T-cell (primary cell): ENCODE data around the gene A1CF. TPM values are rescaled to one million over a fixed set of nuclear protein-coding genes. Genes with fewer than 3 reads are reported as not detected.

Experiments used
- ATAC-seq, 4 experiments: fragments of 200-7000 bp in 3 of 4; fragments of 150-1000 bp in 1 of 4; cut with Tn5 transposase; replicated peaks in 1 of 4; 1 replicate in 3 of 4; 2 replicates in 1 of 4; pipeline ENCODE4 v1.10.0; 2021; ENCODE audit warnings: moderate library complexity in 3 of 4, mild to moderate bottlenecking in 2 of 4, moderate number of reproducible peaks in 1 of 4
- CTCF ChIA-PET, 2 donors: fragments of 300-600 bp; sonication (Branson Sonifier 250); formaldehyde crosslinking; loops; one replicate each; lab custom pipeline; 2022; ENCODE audit warnings: antibody characterized with exemption in 2 of 2; lab: Charles Lee
- POLR2A ChIA-PET, 2 donors: fragments of 300-600 bp; sonication (Branson Sonifier 250); formaldehyde crosslinking; loops; one replicate each; lab custom pipeline; 2022; ENCODE audit warnings: antibody characterized with exemption in 2 of 2; lab: Charles Lee
- DNase-seq, 35 experiments: peaks; one replicate each; pipeline versions ENCODE4 v3.0.0 to v3.0.0-alpha.2; 2013 to 2023
- H3K27ac ChIP-seq: one replicate; pipeline ENCODE4 v1.5.1; 2013; ENCODE audit warnings: low read length
- H3K27me3 ChIP-seq, 2 experiments: replicated peaks in 1 of 2; 1 replicate in 1 of 2; 2 replicates in 1 of 2; pipeline versions ENCODE4 v1.6.1 to v1.7.0; 2013; ENCODE audit warnings: low read length in 1 of 2, mixed read lengths in 1 of 2; ENCODE audit not compliant: control insufficient read depth in 2 of 2, insufficient read depth in 2 of 2; ENCODE audit errors: extremely low read depth in 1 of 2
- H3K36me3 ChIP-seq, 2 donors: 1 replicate in 1 of 2; 2 replicates in 1 of 2; pipeline versions ENCODE4 v1.6.1 to v1.7.0; 2013; ENCODE audit warnings: low read length in 1 of 2; ENCODE audit not compliant: control insufficient read depth in 2 of 2, insufficient read depth in 1 of 2; ENCODE audit errors: extremely low read depth in 1 of 2
- H3K4me1 ChIP-seq, 2 experiments: 1 replicate in 1 of 2; 2 replicates in 1 of 2; pipeline versions ENCODE4 v1.6.1 to v1.7.0; 2013; ENCODE audit warnings: low read length in 2 of 2, mixed read lengths in 1 of 2; ENCODE audit not compliant: insufficient read depth in 2 of 2, control insufficient read depth in 1 of 2; ENCODE audit errors: extremely low read depth in 1 of 2
- H3K4me3 ChIP-seq, 2 donors: 1 replicate in 1 of 2; 2 replicates in 1 of 2; pipeline versions ENCODE4 v1.5.1 to v1.7.0; 2013; ENCODE audit warnings: mild to moderate bottlenecking in 2 of 2, low read length in 1 of 2, moderate library complexity in 1 of 2; ENCODE audit not compliant: control insufficient read depth in 1 of 2; ENCODE audit errors: extremely low read depth in 1 of 2
- H3K9me3 ChIP-seq: 2 replicates; pipeline ENCODE4 v1.7.0; 2013
- H3K27ac Mint-ChIP-seq, 2 donors: one replicate each; pipeline ENCODE4 v1.8.0; 2020 to 2021; ENCODE audit warnings: mild to moderate bottlenecking in 2 of 2, mixed read lengths in 2 of 2
- H3K27me3 Mint-ChIP-seq, 2 donors: one replicate each; pipeline ENCODE4 v1.8.0; 2021 to 2022; ENCODE audit warnings: mixed read lengths in 2 of 2
- H3K36me3 Mint-ChIP-seq: one replicate; pipeline ENCODE4 v1.8.0; 2021; ENCODE audit warnings: mixed read lengths
- H3K4me1 Mint-ChIP-seq, 3 donors: one replicate each; pipeline ENCODE4 v1.8.0; 2020 to 2022; ENCODE audit warnings: mixed read lengths in 3 of 3, mild to moderate bottlenecking in 1 of 3
- H3K4me3 Mint-ChIP-seq, 3 donors: one replicate each; pipeline ENCODE4 v1.8.0; 2020 to 2022; ENCODE audit warnings: mild to moderate bottlenecking in 3 of 3, mixed read lengths in 3 of 3, moderate library complexity in 3 of 3
- H3K9me3 Mint-ChIP-seq, 3 donors: one replicate each; pipeline ENCODE4 v1.8.0; 2020 to 2022; ENCODE audit warnings: mixed read lengths in 3 of 3
- whole genome bisulfite sequencing: methylation state at CpG from one replicate; pipeline ENCODE4 v1.1.5; 2013; ENCODE audit warnings: missing lambda C conversion rate; ENCODE audit not compliant: insufficient coverage; 5-methylcytosine and 5-hydroxymethylcytosine counted together
- total RNA-seq, 35 experiments: library from RNA in 6 of 35; stranded (reverse) in 6 of 35; fragments of 120-200 nt in 1 of 35; gene quantifications; one replicate each; pipeline versions ENCODE4 v1.2.1 to v1.2.4 and lab custom pipeline; 2013 to 2026

Gene A1CF
- total RNA-seq, 5 donors from 2014 or later (not counting 1 experiment from before 2014, with no cell fraction given): 0.07 to 0.28 (median 0.23) TPM; not detected in 2

GRCh38 chr10:50830066-50830465, 55.4 kb downstream of the A1CF start:
- POLR2A ChIA-PET: no interaction called here
- Histone ChIP-seq H3K27me3 (no peaks in the 10 kb centered on the region), H3K4me1 (no peaks in the 10 kb centered on the region), H3K27ac (no peak overlapping the region), H3K9me3 (no peaks in the 10 kb centered on the region), H3K36me3 (no peaks in the 10 kb centered on the region), H3K4me3 (no peak overlapping the region)
- no peaks in the 10 kb centered on the region for H3K4me1 Mint-ChIP-seq
- no peaks in the 10 kb centered on the region for H3K9me3 Mint-ChIP-seq
- H3K36me3 Mint-ChIP-seq: no peaks in the 10 kb centered on the region
- ATAC-seq (no peak), DNase-seq (no peak)
- H3K4me3 Mint-ChIP-seq: no peak overlapping the region
- CTCF ChIA-PET: no interaction called here
- WGBS: no CpG with 5 or more reads among the region's 1 CpG
- no peak overlapping the region for H3K27ac Mint-ChIP-seq
- H3K27me3 Mint-ChIP-seq: peaks cover 20 to 32% of the 10 kb centered on the region in 2 donors

DNA sequence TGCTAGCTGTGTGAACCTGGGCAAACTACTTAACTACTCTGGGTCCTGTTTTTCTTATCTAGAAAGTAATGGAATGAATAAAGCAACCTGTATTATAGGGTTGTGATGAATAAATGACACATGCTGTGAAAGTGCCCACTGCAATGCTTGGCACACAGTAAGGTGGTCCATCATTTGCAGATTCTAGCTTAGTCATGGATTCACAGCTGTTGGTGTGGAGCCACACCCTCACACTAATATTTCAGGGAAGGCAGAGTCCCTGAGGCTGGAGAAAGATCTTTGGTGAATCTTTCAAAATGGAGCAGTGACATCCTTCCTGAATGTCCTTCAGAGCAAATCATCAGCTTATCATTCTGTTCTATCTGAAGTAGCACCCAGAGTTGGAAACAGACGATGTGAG, 60.6 kb downstream of the A1CF start:
- Mint-ChIP-seq H3K9me3 (no peaks in the 10 kb centered on the region), H3K27ac (no peak overlapping the region), H3K4me1 (no peaks in the 10 kb centered on the region), H3K4me3 (no peak overlapping the region), H3K27me3 (peaks cover 20 to 31% of the 10 kb centered on the region in 2 donors), H3K36me3 (no peaks in the 10 kb centered on the region)
- CTCF ChIA-PET: interaction anchor here in 1 of 2 donors (0.6 kb wide), 1 partner anchor 101 kb away, joined by 3 read pairs; no protein-coding TSS in a partner anchor
- Histone ChIP-seq H3K4me1 (no peaks in the 10 kb centered on the region), H3K4me3 (no peak overlapping the region), H3K27ac (no peak overlapping the region), H3K9me3 (no peaks in the 10 kb centered on the region), H3K27me3 (no peaks in the 10 kb centered on the region), H3K36me3 (no peaks in the 10 kb centered on the region)
- no CpG with 5 or more reads among the region's 1 CpG for WGBS
- DNase-seq: no peak
- POLR2A ChIA-PET: no interaction called here
- no peak for ATAC-seq

- Mint-ChIP-seq H3K9me3 (no peaks in the 10 kb centered on the region), H3K4me1 (no peaks in the 10 kb centered on the region), H3K27ac (no peak overlapping the region), H3K4me3 (no peak overlapping the region), H3K36me3 (no peaks in the 10 kb centered on the region), H3K27me3 (peaks cover 25 to 36% of the 10 kb centered on the region in 2 donors)
- Histone ChIP-seq H3K27me3 (no peaks in the 10 kb centered on the region), H3K4me3 (no peak overlapping the region), H3K27ac (no peak overlapping the region), H3K9me3 (no peaks in the 10 kb centered on the region), H3K36me3 (no peaks in the 10 kb centered on the region), H3K4me1 (no peaks in the 10 kb centered on the region)
- no peak for DNase-seq
- ATAC-seq: no peak
- POLR2A ChIA-PET: no interaction called here
- CTCF ChIA-PET: interaction anchor here in 1 of 2 donors (0.6 kb wide), 1 partner anchor 25 kb away, joined by 3 read pairs; no protein-coding TSS in a partner anchor
- 17% methylated on average over 1 of the region's 4 CpGs for WGBS
Observed at GRCh38 chr10:50823789-50824188, 61.6 kb downstream of the A1CF start.

- H3K4me3 Mint-ChIP-seq: no peak overlapping the region
- H3K36me3 Mint-ChIP-seq: no peaks in the 10 kb centered on the region
- Histone ChIP-seq H3K36me3 (no peaks in the 10 kb centered on the region), H3K9me3 (no peaks in the 10 kb centered on the region), H3K27ac (no peak overlapping the region), H3K4me3 (no peak overlapping the region), H3K27me3 (peaks cover 0 to 5% of the 10 kb centered on the region in 2 experiments), H3K4me1 (no peaks in the 10 kb centered on the region)
- ATAC-seq (no peak), DNase-seq (no peak)
- CTCF ChIA-PET: no interaction called here
- H3K9me3 Mint-ChIP-seq: no peaks in the 10 kb centered on the region
- WGBS: 84% methylated on average over 5 of the region's 7 CpGs
- H3K4me1 Mint-ChIP-seq: no peaks in the 10 kb centered on the region
- H3K27ac Mint-ChIP-seq: no peak overlapping the region
- H3K27me3 Mint-ChIP-seq: peaks cover 0 to 13% of the 10 kb centered on the region in 2 donors
- POLR2A ChIA-PET: no interaction called here
Observed at GRCh38 chr10:50809596-50809995, 75.8 kb downstream of the A1CF start.

DNA sequence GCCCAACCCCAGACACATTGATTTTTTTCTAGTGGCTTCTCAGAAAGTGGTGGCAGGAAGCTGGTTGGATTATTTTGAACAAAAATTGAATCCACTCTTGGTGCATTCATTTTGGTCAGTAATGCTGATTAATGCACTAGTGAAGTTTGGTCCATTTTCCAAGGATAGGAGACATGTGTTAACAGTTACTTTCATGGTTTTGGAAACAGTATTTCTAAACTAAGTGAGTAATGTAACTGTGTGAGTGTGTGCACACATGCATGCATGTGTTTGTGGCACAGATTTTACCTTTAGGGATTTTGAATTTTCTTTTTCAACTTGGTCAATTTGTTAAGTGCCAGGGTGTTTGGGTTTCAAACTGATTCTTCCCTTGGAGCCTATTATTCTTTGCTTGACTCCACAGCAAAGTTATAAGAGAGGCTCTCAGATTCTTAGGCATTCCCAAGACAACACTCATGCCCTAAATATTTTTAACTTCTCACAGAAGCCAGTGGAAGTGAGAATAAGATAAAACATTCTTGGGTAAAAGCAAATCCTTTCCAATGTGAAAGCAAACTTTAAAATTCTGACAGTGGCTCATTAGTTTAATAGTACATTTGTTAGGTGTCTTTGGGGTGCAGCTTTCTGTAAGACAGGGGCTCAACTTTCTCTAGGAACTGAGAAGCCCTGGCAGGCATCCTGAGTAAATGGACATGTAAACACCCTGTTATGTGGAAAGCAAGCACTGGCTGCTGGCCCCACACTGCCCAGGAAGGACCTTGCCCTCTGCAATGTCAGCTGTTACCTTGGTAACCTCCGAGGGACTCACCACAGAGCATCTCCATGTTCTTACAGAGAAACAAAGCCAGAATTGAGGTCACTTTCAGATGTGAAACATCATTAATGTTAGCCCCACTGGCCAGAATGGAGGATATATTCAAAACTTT, 77.3 kb downstream of the A1CF start:
- peaks cover 0 to 2% of the 10 kb centered on the region in 2 experiments for H3K27me3 ChIP-seq
- Mint-ChIP-seq H3K9me3 (no peaks in the 10 kb centered on the region), H3K36me3 (no peaks in the 10 kb centered on the region), H3K4me3 (no peak overlapping the region), H3K4me1 (no peaks in the 10 kb centered on the region), H3K27me3 (peaks cover 0 to 7% of the 10 kb centered on the region in 2 donors), H3K27ac (no peak overlapping the region)
- no peak overlapping the region for H3K4me3 ChIP-seq
- no peak for DNase-seq
- WGBS: 75% methylated on average over 1 of the region's 1 CpG
- POLR2A ChIA-PET: no interaction called here
- no peaks in the 10 kb centered on the region for H3K9me3 ChIP-seq
- ATAC-seq: no peak
- H3K36me3 ChIP-seq: no peaks in the 10 kb centered on the region
- no peak overlapping the region for H3K27ac ChIP-seq
- H3K4me1 ChIP-seq: no peaks in the 10 kb centered on the region
- CTCF ChIA-PET: no interaction called here

DNA sequence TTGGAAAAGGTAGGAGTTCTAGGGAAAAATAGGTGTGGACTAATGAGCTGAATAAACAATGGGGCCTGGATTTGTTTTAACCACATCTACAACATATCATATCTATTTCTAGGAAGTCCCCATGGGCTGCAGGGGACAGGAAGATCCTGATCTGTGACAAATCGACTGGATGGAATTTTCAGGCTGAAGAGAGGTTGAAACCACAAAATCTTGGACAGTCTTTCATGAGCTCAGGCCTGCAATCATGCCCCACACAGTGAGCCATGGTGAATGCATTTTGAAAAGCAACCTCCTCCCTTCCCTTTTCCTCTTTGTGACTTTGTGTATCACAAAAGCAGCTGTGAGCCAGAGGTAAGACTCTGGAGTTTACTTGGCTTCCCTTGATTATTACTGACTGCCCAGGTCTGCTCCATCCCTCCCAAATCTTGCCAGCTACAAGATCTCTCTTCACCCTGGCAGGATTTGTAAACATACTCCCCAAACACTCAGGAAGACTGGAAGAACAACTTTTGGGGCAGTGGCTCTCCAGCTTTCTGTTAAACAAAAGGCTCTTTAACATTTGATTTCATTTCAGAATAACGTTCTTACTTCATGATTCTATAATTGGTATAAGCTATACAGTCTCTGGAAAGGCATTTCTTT, 79.3 kb downstream of the A1CF start:
- CTCF ChIA-PET: no interaction called here
- Histone ChIP-seq H3K9me3 (no peaks in the 10 kb centered on the region), H3K4me3 (no peak overlapping the region), H3K36me3 (no peaks in the 10 kb centered on the region), H3K27ac (no peak overlapping the region), H3K4me1 (no peaks in the 10 kb centered on the region), H3K27me3 (peaks cover 0 to 2% of the 10 kb centered on the region in 2 experiments)
- DNase-seq (no peak), ATAC-seq (no peak)
- H3K36me3 Mint-ChIP-seq: no peaks in the 10 kb centered on the region
- H3K4me1 Mint-ChIP-seq: no peaks in the 10 kb centered on the region
- H3K27ac Mint-ChIP-seq: no peak overlapping the region
- 33% methylated on average over 1 of the region's 2 CpGs for WGBS
- peaks cover 0 to 8% of the 10 kb centered on the region in 2 donors for H3K27me3 Mint-ChIP-seq
- H3K4me3 Mint-ChIP-seq: no peak overlapping the region
- H3K9me3 Mint-ChIP-seq: no peaks in the 10 kb centered on the region
- POLR2A ChIA-PET: interaction anchor here in 1 of 2 donors (0.6 kb wide), 1 partner anchor 85 kb away, joined by 5 read pairs; no protein-coding TSS in a partner anchor
